Aortic smooth muscle cell (primary cell): Measurements from ENCODE around the gene LRRC71. TPM values are rescaled to one million over a fixed set of nuclear protein-coding genes. Genes with fewer than 3 reads are reported as not detected.

Experiments used
- total RNA-seq: library from RNA; depleted of rRNA; stranded (reverse); fragments of >200 nt; gene quantifications from 2 replicates; pipeline ENCODE4 v1.2.3, GENCODE V29; 2014

The LRRC71 gene
- total RNA-seq, result 0.13 and 0.75 TPM in 2 replicates

DNA sequence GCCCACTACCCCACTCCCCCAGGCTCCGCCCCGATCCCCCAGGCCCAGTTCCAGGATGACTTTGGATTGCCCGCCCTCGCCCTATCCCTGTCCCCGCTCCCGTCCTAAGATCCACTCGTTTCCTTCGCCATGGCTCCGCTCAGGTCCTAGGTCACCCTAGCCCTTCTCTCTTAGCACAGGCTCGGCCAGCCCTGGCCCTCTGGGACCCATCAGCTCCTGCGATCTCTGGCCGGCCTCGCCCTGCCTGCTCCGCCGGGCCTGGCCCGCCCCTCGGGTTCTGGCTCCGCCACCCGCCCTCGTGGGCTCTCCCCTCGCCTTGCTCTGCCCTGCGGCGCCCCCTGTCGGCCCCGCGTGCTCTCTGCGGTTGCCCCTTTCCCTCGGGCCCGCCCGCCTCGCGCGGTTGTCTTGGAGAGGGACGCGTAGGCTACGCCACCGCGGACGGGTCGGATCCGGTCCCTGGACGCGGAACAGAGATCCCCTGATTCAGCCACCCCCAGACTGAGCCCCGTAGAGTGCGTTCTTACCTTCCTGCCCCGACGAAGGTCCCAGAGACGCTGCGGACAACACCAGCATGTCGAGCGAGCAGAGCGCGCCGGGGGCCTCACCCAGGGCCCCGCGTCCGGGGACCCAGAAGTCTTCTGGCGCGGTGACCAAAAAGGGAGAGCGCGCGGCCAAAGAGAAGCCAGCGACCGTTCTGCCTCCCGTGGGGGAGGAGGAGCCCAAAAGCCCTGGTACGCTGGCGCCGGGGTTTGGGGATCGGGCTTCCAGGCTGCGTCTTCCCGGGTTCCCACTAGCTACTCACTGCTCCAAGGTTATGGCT is at the start of gene LRRC71:
Gene LRRC71 (plus strand): TSS at position 400 of the 820 bp plus-strand sequence. CDS start 172 bp downstream, at position 572.

DNA sequence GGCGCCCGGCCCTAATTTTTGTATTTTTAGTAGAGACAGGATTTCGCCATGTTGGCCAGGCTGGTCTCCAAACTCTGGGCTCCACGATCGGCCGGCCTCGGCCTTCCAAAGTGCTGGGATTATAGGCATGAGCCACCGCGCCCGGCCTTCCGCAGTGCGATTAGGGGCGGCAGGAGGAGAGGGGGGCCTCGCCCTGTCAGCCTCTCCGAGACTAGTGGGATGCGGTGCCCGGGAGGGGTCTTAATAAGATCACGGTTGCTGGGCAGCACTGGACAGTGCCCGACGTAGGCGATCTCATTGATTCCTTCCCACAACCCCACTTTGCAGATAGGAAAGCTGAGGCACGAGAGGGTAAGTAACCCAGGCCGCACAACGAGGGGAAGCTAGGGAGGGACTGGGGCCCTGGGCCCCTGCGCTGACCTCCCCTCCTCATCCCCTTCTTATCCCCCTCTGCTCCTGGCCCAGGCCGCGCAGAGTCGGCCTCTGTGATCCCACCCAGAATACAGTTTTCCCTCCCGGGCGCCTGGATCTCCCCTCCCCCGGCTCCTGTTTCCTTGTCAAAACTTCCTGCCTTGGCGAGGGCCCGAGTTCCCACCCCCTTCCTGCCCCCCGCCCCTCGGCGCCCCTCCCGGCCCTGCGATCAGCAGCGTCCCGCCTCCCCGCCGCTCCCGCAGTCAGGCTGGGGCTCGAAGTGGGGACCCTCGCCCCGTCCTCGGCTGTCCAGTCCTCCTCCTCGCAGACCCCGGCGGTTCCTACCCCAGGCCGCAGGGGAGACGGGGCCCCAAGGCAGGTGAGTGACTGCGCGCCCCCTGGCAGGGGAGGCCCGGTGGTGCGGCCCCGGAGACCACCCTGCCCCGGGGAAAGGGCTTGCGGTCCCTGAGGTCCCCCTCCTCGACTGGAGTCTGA is 27.1 kb upstream of the LRRC71 start, which contains the start of gene PEAR1:
Gene PEAR1 (plus strand): TSS at position 671 of the 906 bp plus-strand sequence. CDS start 10,209 bp downstream, outside the sequence.

Other genes with a start within 250 kb of the LRRC71 start
- 124 and 159 TPM in 2 replicates for gene NES, start 243.2 kb upstream of the LRRC71 start, total RNA-seq
- gene CRABP2, start 215.0 kb upstream of the LRRC71 start, total RNA-seq, result 7.3 and 8.6 TPM in 2 replicates
- gene METTL25B, start 192.2 kb upstream of the LRRC71 start, total RNA-seq, result 5.7 and 7.7 TPM in 2 replicates
- 7.7 and 7.8 TPM in 2 replicates for gene ISG20L2, start 191.9 kb upstream of the LRRC71 start, total RNA-seq
- 69.2 and 94.5 TPM in 2 replicates for gene MRPL24, start 179.5 kb upstream of the LRRC71 start, total RNA-seq
- gene HDGF, start 169.0 kb upstream of the LRRC71 start, total RNA-seq, result 188 and 200 TPM in 2 replicates
- gene PRCC, start 153.1 kb upstream of the LRRC71 start, total RNA-seq, result 10.4 and 13.3 TPM in 2 replicates
- gene SH2D2A, start 103.8 kb upstream of the LRRC71 start, total RNA-seq, result 0.19 and 0.53 TPM in 2 replicates
- gene INSRR, start 61.5 kb upstream of the LRRC71 start, total RNA-seq, result under 0.01 TPM in 1 of 2 replicates, not detected in the other
- gene NTRK1, start 59.8 kb upstream of the LRRC71 start, total RNA-seq, result not detected in 2 replicates
- 7.8 and 15.9 TPM in 2 replicates for gene PEAR1, start 26.9 kb upstream of the LRRC71 start, total RNA-seq
- 30.0 and 34.9 TPM in 2 replicates for gene ARHGEF11, start 125.1 kb downstream of the LRRC71 start, total RNA-seq
- gene ETV3L, start 179.2 kb downstream of the LRRC71 start, total RNA-seq, result not detected in 2 replicates
- gene ETV3, start 217.8 kb downstream of the LRRC71 start, total RNA-seq, result 13.8 and 14.9 TPM in 2 replicates